K562 (cell line): ENCODE results near the gene DGCR8. TPM values are rescaled to one million over a fixed set of nuclear protein-coding genes. Genes with fewer than 3 reads are reported as not detected.

Experiments used
- HINFP ChIP-seq: fragments of 450-650 bp; conservative IDR thresholded peaks from 2 replicates; pipeline ENCODE4 v1.6.1; 2016; ENCODE audit warnings: missing genetic modification characterization, low read depth, mild to moderate bottlenecking, control low read depth, missing compliant biosample characterization
- HMGXB4 ChIP-seq: sonication (generic); formaldehyde crosslinking; IDR thresholded peaks from 2 replicates; pipeline ENCODE4 v1.8.1; 2023; ENCODE audit warnings: mild to moderate bottlenecking, missing genetic modification reagents
- HNRNPL ChIP-seq: fragments of 200-400 bp; formaldehyde crosslinking; IDR thresholded peaks from 2 replicates; pipeline ENCODE4 v1.6.1; 2017; ENCODE audit warnings: low read depth, mild to moderate bottlenecking, low read length
- NCOA6 ChIP-seq: fragments of 450-650 bp; IDR thresholded peaks from 2 replicates; pipeline ENCODE4 v1.6.1; 2017; ENCODE audit warnings: mild to moderate bottlenecking
- PHF8 ChIP-seq: fragments of 200-600 bp; sonication (generic); IDR thresholded peaks from 2 replicates; pipeline ENCODE4 v1.6.1; 2012; ENCODE audit warnings: mixed run types, mild to moderate bottlenecking, inconsistent platforms, low read length, moderate library complexity, borderline replicate concordance
- POLR2A ChIP-seq: fragments of 450-650 bp; conservative IDR thresholded peaks from 2 replicates; pipeline ENCODE4 v1.6.1; 2016
- REST ChIP-seq, 2 experiments: fragments of 450-650 bp; formaldehyde crosslinking in 1 of 2; IDR thresholded peaks; 2 replicates each; pipeline versions ENCODE4 v1.4.0 to v1.6.1; 2014 to 2020; ENCODE audit warnings: mild to moderate bottlenecking in 2 of 2, borderline replicate concordance in 1 of 2, low read depth in 1 of 2
- RFX7 ChIP-seq: fragments of 250-450 bp; sonication (Bioruptor Pico); IDR thresholded peaks from 2 replicates; pipeline ENCODE4 v1.5.1; 2021; ENCODE audit warnings: mild to moderate bottlenecking
- RNF219 ChIP-seq: fragments of 250-450 bp; sonication (Bioruptor Pico); IDR thresholded peaks from 2 replicates; pipeline ENCODE4 v1.5.0; 2022; ENCODE audit warnings: mild to moderate bottlenecking
- TGIF2 ChIP-seq: sonication (generic); formaldehyde crosslinking; IDR thresholded peaks from 2 replicates; pipeline ENCODE4 v1.8.1; 2022; ENCODE audit warnings: mild to moderate bottlenecking, missing genetic modification reagents, moderate library complexity
- ZNF124 ChIP-seq: sonication (generic); formaldehyde crosslinking; IDR thresholded peaks from 2 replicates; pipeline ENCODE4 v1.8.1; 2022; ENCODE audit warnings: missing genetic modification reagents
- ZNF24 ChIP-seq: fragments of 450-650 bp; IDR thresholded peaks from 2 replicates; pipeline ENCODE4 v1.6.1; 2016
- polyA plus RNA-seq, 8 experiments: library from polyadenylated mRNA; depleted of rRNA in 4 of 8; stranded (reverse) in 5 of 8; unstranded in 3 of 8; fragments of >200 nt; fragmentation: Nextera tagmentation in 2 of 8; fragmentation: Illumina TruSeq in 1 of 8; extraction: Ambion mirVana in 2 of 8; extraction: Trizol in 1 of 8; gene quantifications; 2 replicates each; pipeline versions ENCODE4 v1.2.1 to v1.2.3, GENCODE V29; 2011 to 2014; ENCODE audit warnings: inconsistent platforms in 1 of 8, missing spikeins in 1 of 8
- total RNA-seq, 7 experiments: library from RNA; depleted of rRNA in 6 of 7; stranded (reverse); fragments of >200 nt in 6 of 7; fragmentation: Illumina TruSeq in 2 of 7; extraction: Trizol in 2 of 7; gene quantifications; 2 replicates each; pipeline versions ENCODE4 v1.2.1 to v1.2.3, GENCODE V29; 2011 to 2021; ENCODE audit warnings: low replicate concordance in 1 of 7

DGCR8 gene
- total and polyA plus RNA-seq, 9 of the 15 experiments (the other 6 are each of a cell fraction or from before 2014, with no cell fraction given), result 5.9 to 144 (median 80.1) TPM

DNA sequence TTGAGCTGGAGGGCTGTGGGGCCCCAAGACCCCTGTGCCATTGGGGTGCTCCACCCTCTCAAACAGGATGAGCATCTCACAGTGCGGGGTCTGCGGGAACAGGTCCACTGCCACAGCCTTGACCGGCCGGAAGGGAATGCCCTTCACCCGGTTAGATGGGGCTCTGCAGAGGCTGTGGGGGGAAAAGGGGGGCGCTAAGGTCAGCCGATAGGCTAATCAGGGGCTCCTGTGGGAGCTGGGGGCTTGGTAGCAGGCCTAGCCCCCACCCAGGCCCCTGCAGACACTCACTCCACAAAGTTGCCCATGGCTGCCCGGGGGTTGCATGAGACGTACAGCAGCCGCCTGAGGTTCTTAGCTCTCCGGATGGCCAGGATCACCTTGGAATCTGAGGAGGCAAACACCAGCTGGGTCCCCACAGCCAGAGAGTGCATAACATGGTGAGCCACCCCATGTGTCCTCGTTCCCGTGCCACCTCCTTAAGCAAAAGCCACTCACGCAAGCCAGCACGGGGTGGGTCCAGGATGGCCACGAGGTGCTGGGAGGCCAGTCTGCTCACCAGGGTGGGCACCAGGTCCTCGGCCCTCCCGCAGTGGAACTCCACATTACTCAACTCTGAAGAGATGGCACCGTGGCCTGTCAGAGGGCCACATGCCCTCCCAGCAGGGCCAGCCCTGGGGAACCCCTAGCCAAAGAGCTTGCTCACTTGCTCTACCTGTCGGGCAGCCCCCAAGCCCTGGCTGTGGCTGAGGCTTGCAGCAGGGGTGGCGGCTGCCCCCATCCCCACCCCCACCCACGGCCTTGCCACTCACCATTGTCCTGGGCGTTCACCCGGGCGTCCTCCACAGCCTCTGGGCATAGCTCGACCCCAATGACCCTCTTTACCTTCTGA lies 32.8 kb downstream of the DGCR8 start (continued):
- TF ChIP-seq REST (IDR thresholded peaks at IDR 0.05; ENCODE audit: borderline replicate concordance), result no peak
- 0 out of 2 replicates have a peak, but pooled peaks have one; percentile 26 for TF ChIP-seq REST (CRISPR knock-in tag; IDR thresholded peaks at IDR 0.05; ENCODE audit: low read depth)
- TF ChIP-seq RNF219 (CRISPR knock-in tag), result no peak
- TF ChIP-seq HMGXB4 (CRISPR knock-in tag), result peak; percentile 29; the same call in 1 of the 2 replicates
- no peak for TF ChIP-seq HINFP (tag)
- TF ChIP-seq NCOA6, result no peak
- TF ChIP-seq RFX7 (CRISPR knock-in tag), result 0 out of 2 replicates have a peak, but pooled peaks have one; percentile 65
- no peak for TF ChIP-seq TGIF2 (CRISPR knock-in tag)
- TF ChIP-seq ZNF24, result no peak
- no peak for TF ChIP-seq PHF8
- no peak for TF ChIP-seq ZNF124
- TF ChIP-seq POLR2A, result peak; percentile 60
- no peak; the same call in 1 of the 2 replicates for TF ChIP-seq HNRNPL
